ENCODE data around the gene CD28.

DNA sequence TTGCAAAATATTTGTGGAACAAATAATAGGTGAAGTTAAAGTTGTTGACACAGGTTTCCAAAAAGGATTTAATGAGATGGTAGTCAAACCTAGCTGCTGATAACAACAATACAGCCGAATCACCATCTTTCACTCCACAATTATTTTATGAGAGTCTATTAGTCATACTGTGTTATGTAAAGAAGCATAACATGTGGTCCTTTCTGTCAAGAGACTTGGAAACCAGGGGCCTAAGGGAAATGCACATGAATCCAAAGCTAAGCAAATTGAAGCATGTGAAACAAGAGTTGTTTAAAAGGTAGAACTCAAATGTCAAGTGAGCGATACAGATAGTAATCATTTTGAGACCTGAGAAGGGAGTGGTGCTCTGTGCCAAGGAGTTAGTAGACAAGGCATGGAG is 16.0 kb downstream of the CD28 start:
- TF ChIP-seq CTCF (IDR thresholded peaks at IDR 0.05; ENCODE audit: poor library complexity, severe bottlenecking) (no peak), POLR2AphosphoS5 (IDR thresholded peaks at IDR 0.05) (no peak), EP300 (conservative IDR thresholded peaks at IDR 0.05; ENCODE audit: poor library complexity, severe bottlenecking) (no peak), TAF1 (IDR thresholded peaks at IDR 0.05; ENCODE audit: low read depth) (no peak), MXI1 (conservative IDR thresholded peaks at IDR 0.05; ENCODE audit: poor library complexity, severe bottlenecking) (no peak)
- TF ChIP-seq, protein P1, sequence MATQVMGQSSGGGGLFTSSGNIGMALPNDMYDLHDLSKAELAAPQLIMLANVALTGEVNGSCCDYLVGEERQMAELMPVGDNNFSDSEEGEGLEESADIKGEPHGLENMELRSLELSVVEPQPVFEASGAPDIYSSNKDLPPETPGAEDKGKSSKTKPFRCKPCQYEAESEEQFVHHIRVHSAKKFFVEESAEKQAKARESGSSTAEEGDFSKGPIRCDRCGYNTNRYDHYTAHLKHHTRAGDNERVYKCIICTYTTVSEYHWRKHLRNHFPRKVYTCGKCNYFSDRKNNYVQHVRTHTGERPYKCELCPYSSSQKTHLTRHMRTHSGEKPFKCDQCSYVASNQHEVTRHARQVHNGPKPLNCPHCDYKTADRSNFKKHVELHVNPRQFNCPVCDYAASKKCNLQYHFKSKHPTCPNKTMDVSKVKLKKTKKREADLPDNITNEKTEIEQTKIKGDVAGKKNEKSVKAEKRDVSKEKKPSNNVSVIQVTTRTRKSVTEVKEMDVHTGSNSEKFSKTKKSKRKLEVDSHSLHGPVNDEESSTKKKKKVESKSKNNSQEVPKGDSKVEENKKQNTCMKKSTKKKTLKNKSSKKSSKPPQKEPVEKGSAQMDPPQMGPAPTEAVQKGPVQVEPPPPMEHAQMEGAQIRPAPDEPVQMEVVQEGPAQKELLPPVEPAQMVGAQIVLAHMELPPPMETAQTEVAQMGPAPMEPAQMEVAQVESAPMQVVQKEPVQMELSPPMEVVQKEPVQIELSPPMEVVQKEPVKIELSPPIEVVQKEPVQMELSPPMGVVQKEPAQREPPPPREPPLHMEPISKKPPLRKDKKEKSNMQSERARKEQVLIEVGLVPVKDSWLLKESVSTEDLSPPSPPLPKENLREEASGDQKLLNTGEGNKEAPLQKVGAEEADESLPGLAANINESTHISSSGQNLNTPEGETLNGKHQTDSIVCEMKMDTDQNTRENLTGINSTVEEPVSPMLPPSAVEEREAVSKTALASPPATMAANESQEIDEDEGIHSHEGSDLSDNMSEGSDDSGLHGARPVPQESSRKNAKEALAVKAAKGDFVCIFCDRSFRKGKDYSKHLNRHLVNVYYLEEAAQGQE (IDR thresholded peaks at IDR 0.05; ENCODE audit: borderline replicate concordance), result no peak

Measured in neural cell (in vitro differentiated cells).